DMS 273 (cell line): Measurements from ENCODE around the gene CTTN.

Experiments
- DNase-seq: peaks from one replicate; lab custom pipeline; 2025; ENCODE audit not compliant: unreplicated experiment; lab: John Stamatoyannopoulos, UW

Gene CTTN

GRCh38 chr11:70397983-70398833 lies at the start of gene CTTN:
CTTN (plus strand) TSS chr11:70398529; CDS start chr11:70407298, 8,769 bp downstream.
- peak; percentile 90 for DNase-seq

- DNase-seq, result no peak
Observed at GRCh38 chr11:70348608-70349007, 49.7 kb upstream of the CTTN start.

- no peak for DNase-seq
Observed at GRCh38 chr11:70351646-70352045, 46.7 kb upstream of the CTTN start.

- DNase-seq, result no peak
Observed at GRCh38 chr11:70352100-70352499, 46.2 kb upstream of the CTTN start.

- no peak for DNase-seq
Observed at GRCh38 chr11:70352601-70353000, 45.7 kb upstream of the CTTN start.

GRCh38 chr11:70353329-70353728 lies 45.0 kb upstream of the CTTN start:
- no peak for DNase-seq

GRCh38 chr11:70353900-70354568 lies 44.3 kb upstream of the CTTN start:
- no peak for DNase-seq

- no peak for DNase-seq
Observed at GRCh38 chr11:70354629-70355028, 43.7 kb upstream of the CTTN start.

- DNase-seq, result no peak
Observed at GRCh38 chr11:70358753-70359152, 39.6 kb upstream of the CTTN start.

- no peak for DNase-seq
Observed at GRCh38 chr11:70359451-70360205, 38.7 kb upstream of the CTTN start.

GRCh38 chr11:70360211-70360610 lies 38.1 kb upstream of the CTTN start:
- no peak for DNase-seq

- no peak for DNase-seq
Observed at GRCh38 chr11:70364178-70364577, 34.2 kb upstream of the CTTN start.

GRCh38 chr11:70364745-70365543 lies 33.4 kb upstream of the CTTN start:
- no peak for DNase-seq

- DNase-seq, result no peak
Observed at GRCh38 chr11:70365544-70365927, 32.8 kb upstream of the CTTN start.

- no peak for DNase-seq
Observed at GRCh38 chr11:70367071-70367470, 31.3 kb upstream of the CTTN start.

GRCh38 chr11:70368961-70369360 lies 29.4 kb upstream of the CTTN start:
- DNase-seq, result no peak

- DNase-seq, result no peak
Observed at GRCh38 chr11:70371241-70371640, 27.1 kb upstream of the CTTN start.

GRCh38 chr11:70372076-70372475 lies 26.3 kb upstream of the CTTN start:
- DNase-seq, result no peak

GRCh38 chr11:70376621-70377020 lies 21.7 kb upstream of the CTTN start:
- no peak for DNase-seq

GRCh38 chr11:70377645-70378044 lies 20.7 kb upstream of the CTTN start:
- DNase-seq, result no peak
